DND-41 (cell line): ENCODE results near the gene PADI4.

Experiments
- ATAC-seq: fragments of 200-7000 bp; cut with Tn5 transposase; 3 replicates; pipeline ENCODE4 v1.9.1; 2021; ENCODE audit warnings: low read depth; ENCODE audit not compliant: insufficient read depth
- DNase-seq: peaks from one replicate; pipeline ENCODE4 v3.0.0-alpha.2; 2020
- H2AFZ ChIP-seq: 2 replicates; pipeline ENCODE4 v1.6.0; 2012; ENCODE audit warnings: low read depth, low read length
- H3K27ac ChIP-seq: 2 replicates; pipeline ENCODE4 v1.5.1; 2012; ENCODE audit warnings: low read length, inconsistent platforms
- H3K27me3 ChIP-seq: fragments of 200-600 bp; sonication (generic); 2 replicates; pipeline ENCODE4 v1.6.0; 2012; ENCODE audit warnings: low read length, mild to moderate bottlenecking, inconsistent platforms; ENCODE audit not compliant: insufficient read depth, poor library complexity
- H3K36me3 ChIP-seq: 2 replicates; pipeline ENCODE4 v1.5.1; 2012; ENCODE audit warnings: low read length, inconsistent platforms; ENCODE audit not compliant: insufficient read depth
- H3K4me1 ChIP-seq: 2 replicates; pipeline ENCODE4 v1.5.1; 2012; ENCODE audit warnings: mild to moderate bottlenecking, low read length; ENCODE audit not compliant: insufficient read depth
- H3K4me2 ChIP-seq: 2 replicates; pipeline ENCODE4 v1.6.0; 2012; ENCODE audit warnings: mild to moderate bottlenecking, moderate library complexity, low read length, inconsistent platforms; ENCODE audit not compliant: insufficient read depth
- H3K4me3 ChIP-seq, 2 experiments: fragments of 200-600 bp in 1 of 2; shearing (Covaris generic) in 1 of 2; 2 replicates each; pipeline ENCODE4 v1.5.1; 2012 to 2016; ENCODE audit warnings: inconsistent platforms in 2 of 2, low read length in 2 of 2, mild to moderate bottlenecking in 2 of 2, low read depth in 1 of 2, moderate library complexity in 1 of 2
- H3K79me2 ChIP-seq: 2 replicates; pipeline ENCODE4 v1.6.0; 2012; ENCODE audit warnings: low read length, inconsistent platforms; ENCODE audit not compliant: insufficient read depth
- H3K9ac ChIP-seq: 2 replicates; pipeline ENCODE4 v1.6.0; 2012; ENCODE audit warnings: low read depth, mild to moderate bottlenecking, inconsistent platforms, low read length, moderate library complexity
- H3K9me3 ChIP-seq: 2 replicates; pipeline ENCODE4 v1.5.1; 2012; ENCODE audit warnings: low read length, moderate library complexity, mild to moderate bottlenecking, inconsistent platforms; ENCODE audit not compliant: insufficient read depth, severe bottlenecking
- H4K20me1 ChIP-seq: 2 replicates; pipeline ENCODE4 v1.6.0; 2012; ENCODE audit warnings: low read length; ENCODE audit not compliant: insufficient read depth
- EZH2 ChIP-seq: IDR thresholded peaks from 3 replicates; pipeline ENCODE4 v1.6.1; 2012; ENCODE audit warnings: borderline replicate concordance, low read depth, mild to moderate bottlenecking, moderate library complexity, low read length, inconsistent platforms; ENCODE audit not compliant: severe bottlenecking
- TF ChIP-seq, protein P1 (sequence below): IDR thresholded peaks from 2 replicates; pipeline ENCODE4 v1.5.1; 2012; ENCODE audit warnings: borderline replicate concordance, low read length, moderate library complexity, mild to moderate bottlenecking; ENCODE audit not compliant: poor library complexity, severe bottlenecking; ENCODE audit errors: extremely low read depth

The PADI4 gene

DNA sequence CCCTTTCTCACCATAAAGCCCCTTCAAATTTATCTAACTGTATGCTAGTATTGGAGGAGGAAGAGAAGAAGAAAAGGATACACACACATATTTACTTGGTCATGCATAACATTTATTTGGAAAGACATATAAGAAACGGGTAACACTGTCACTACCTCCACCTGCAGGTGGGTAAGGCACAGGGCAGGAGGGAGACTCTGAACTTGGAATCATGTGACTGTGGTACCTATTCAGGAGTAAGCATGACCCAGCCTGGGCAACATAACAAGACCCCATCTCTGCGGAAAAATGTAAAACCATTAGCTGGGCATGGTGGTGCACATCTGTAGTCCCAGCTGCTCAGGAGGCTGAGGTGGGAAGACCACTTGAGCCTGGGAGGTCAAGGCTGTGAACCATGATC lies 62.6 kb downstream of the PADI4 start:
- Histone ChIP-seq H3K9me3 (no peaks in the 10 kb centered on the region), H2AFZ (no peak overlapping the region), H3K9ac (no peak overlapping the region), H3K4me3 (no peak overlapping the region), H3K4me2 (no peak overlapping the region), H3K36me3 (no peaks in the 10 kb centered on the region), H4K20me1 (peaks cover 3% of the 10 kb centered on the region; the same call in 1 of the 2 replicates), H3K27ac (no peak overlapping the region), H3K27me3 (peaks cover 11% of the 10 kb centered on the region), H3K79me2 (no peaks in the 10 kb centered on the region), H3K4me1 (no peaks in the 10 kb centered on the region)
- DNase-seq (no peak), ATAC-seq (no peak; the same call in 2 of the 3 replicates)
- TF ChIP-seq EZH2: no peak
- TF ChIP-seq, protein P1, sequence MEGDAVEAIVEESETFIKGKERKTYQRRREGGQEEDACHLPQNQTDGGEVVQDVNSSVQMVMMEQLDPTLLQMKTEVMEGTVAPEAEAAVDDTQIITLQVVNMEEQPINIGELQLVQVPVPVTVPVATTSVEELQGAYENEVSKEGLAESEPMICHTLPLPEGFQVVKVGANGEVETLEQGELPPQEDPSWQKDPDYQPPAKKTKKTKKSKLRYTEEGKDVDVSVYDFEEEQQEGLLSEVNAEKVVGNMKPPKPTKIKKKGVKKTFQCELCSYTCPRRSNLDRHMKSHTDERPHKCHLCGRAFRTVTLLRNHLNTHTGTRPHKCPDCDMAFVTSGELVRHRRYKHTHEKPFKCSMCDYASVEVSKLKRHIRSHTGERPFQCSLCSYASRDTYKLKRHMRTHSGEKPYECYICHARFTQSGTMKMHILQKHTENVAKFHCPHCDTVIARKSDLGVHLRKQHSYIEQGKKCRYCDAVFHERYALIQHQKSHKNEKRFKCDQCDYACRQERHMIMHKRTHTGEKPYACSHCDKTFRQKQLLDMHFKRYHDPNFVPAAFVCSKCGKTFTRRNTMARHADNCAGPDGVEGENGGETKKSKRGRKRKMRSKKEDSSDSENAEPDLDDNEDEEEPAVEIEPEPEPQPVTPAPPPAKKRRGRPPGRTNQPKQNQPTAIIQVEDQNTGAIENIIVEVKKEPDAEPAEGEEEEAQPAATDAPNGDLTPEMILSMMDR: peak; percentile 34

GRCh38 chr1:17371896-17372295 lies 63.9 kb downstream of the PADI4 start, which contains the start of gene PADI6:
Gene PADI6, plus strand, starts transcription at chr1:17372196. Its CDS starts 50 bp downstream, at chr1:17372246.
- no peak within 1 kb of the TSS for H3K4me3 ChIP-seq
- H3K9ac ChIP-seq: no peak within 1 kb of the TSS
- H3K79me2 ChIP-seq: no peaks in the 10 kb centered on the region
- no peak within 1 kb of the TSS for H2AFZ ChIP-seq
- no peaks in the 10 kb centered on the region for H3K4me1 ChIP-seq
- H3K36me3 ChIP-seq: no peaks in the 10 kb centered on the region
- ATAC-seq (no peak), DNase-seq (no peak)
- no peaks in the 10 kb centered on the region for H3K9me3 ChIP-seq
- H3K27me3 ChIP-seq: peaks cover 11% of the 10 kb centered on the region
- H3K27ac ChIP-seq: no peak within 1 kb of the TSS
- H4K20me1 ChIP-seq: peaks cover 3% of the 10 kb centered on the region; the same call in 1 of the 2 replicates
- H3K4me2 ChIP-seq: no peak within 1 kb of the TSS
- TF ChIP-seq, protein P1: no peak
- no peak for TF ChIP-seq EZH2

GRCh38 chr1:17372955-17373354 lies 65.0 kb downstream of the PADI4 start:
- TF ChIP-seq, protein P1: no peak
- no peak for TF ChIP-seq EZH2
- Histone ChIP-seq H3K4me2 (no peak overlapping the region), H3K9ac (no peak overlapping the region), H2AFZ (no peak overlapping the region), H3K27me3 (peaks cover 11% of the 10 kb centered on the region), H3K4me3 (no peak overlapping the region), H3K79me2 (no peaks in the 10 kb centered on the region), H4K20me1 (peaks cover 3% of the 10 kb centered on the region; the same call in 1 of the 2 replicates), H3K9me3 (no peaks in the 10 kb centered on the region), H3K4me1 (no peaks in the 10 kb centered on the region), H3K27ac (no peak overlapping the region), H3K36me3 (no peaks in the 10 kb centered on the region)
- ATAC-seq (no peak), DNase-seq (no peak)

DNA sequence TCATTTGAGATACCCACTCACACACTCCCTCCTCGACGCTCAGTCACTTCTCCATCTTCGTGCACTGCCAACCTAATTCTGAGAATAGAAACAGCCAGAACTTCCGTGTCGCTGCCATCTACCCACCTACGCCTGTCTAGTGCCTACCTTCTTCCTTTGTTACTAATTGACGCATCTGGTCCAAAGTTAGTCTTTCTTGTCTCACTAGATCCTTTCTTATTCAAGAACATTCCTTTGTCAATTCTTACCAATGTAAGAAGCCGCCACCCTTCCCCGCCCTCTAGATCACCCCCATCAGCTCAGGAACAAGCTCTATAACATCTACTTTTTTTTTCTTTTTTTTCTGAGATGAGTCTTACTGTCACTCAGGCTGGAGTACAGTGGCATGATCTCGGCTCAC lies 67.7 kb downstream of the PADI4 start:
- H3K27ac ChIP-seq: no peak overlapping the region
- no peaks in the 10 kb centered on the region for H3K9me3 ChIP-seq
- H2AFZ ChIP-seq: no peak overlapping the region
- ATAC-seq (no peak), DNase-seq (no peak)
- H3K4me1 ChIP-seq: no peaks in the 10 kb centered on the region
- H3K4me2 ChIP-seq: no peak overlapping the region
- peaks cover 3% of the 10 kb centered on the region; the same call in 1 of the 2 replicates for H4K20me1 ChIP-seq
- H3K27me3 ChIP-seq: peaks cover 7% of the 10 kb centered on the region
- H3K79me2 ChIP-seq: no peaks in the 10 kb centered on the region
- H3K9ac ChIP-seq: no peak overlapping the region
- TF ChIP-seq, protein P1: no peak
- no peak for TF ChIP-seq EZH2
- no peaks in the 10 kb centered on the region for H3K36me3 ChIP-seq
- H3K4me3 ChIP-seq: no peak overlapping the region
